Measurements from ENCODE around the gene FGD6. TPM values are rescaled to one million over a fixed set of nuclear protein-coding genes. Genes with fewer than 3 reads are reported as not detected.

Gene FGD6
- total and polyA plus RNA-seq, 8 donors, result 13.8 to 36.0 (median 16.0) TPM

DNA sequence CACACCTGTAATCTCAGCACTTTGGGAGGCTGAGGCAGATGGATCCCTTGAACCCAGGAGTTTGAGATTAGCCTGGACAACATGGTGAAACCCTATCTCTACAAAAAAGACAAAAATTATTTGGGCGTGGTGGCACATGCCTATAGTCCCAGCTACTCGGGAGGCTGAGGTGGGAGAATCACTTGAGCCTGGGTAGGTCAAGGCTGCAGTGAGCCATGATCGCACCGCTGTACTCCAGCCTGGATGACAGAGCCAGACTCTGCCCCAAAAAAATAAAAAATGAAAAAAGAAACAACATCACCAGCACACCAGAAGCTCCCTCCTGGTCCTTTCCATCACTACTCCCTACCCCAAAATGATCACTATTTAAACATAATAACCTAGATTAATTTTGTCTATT, 2.9 kb upstream of the FGD6 start:
- intact Hi-C loops (cut with DNase I), result no loop called here
- ATAC-seq (no peak), DNase-seq (no peak)
- TF ChIP-seq, protein P1, sequence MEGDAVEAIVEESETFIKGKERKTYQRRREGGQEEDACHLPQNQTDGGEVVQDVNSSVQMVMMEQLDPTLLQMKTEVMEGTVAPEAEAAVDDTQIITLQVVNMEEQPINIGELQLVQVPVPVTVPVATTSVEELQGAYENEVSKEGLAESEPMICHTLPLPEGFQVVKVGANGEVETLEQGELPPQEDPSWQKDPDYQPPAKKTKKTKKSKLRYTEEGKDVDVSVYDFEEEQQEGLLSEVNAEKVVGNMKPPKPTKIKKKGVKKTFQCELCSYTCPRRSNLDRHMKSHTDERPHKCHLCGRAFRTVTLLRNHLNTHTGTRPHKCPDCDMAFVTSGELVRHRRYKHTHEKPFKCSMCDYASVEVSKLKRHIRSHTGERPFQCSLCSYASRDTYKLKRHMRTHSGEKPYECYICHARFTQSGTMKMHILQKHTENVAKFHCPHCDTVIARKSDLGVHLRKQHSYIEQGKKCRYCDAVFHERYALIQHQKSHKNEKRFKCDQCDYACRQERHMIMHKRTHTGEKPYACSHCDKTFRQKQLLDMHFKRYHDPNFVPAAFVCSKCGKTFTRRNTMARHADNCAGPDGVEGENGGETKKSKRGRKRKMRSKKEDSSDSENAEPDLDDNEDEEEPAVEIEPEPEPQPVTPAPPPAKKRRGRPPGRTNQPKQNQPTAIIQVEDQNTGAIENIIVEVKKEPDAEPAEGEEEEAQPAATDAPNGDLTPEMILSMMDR (IDR thresholded peaks at IDR 0.05), result no peak
- Histone ChIP-seq H3K4me3 (no peak overlapping the region), H3K36me3 (peaks cover 0 to 4% of the 10 kb centered on the region in 2 donors), H3K9me3 (no peaks in the 10 kb centered on the region), H3K27me3 (no peaks in the 10 kb centered on the region), H3K4me1 (peaks cover 4 to 32% of the 10 kb centered on the region in 2 donors), H3K27ac (no peak overlapping the region)

DNA sequence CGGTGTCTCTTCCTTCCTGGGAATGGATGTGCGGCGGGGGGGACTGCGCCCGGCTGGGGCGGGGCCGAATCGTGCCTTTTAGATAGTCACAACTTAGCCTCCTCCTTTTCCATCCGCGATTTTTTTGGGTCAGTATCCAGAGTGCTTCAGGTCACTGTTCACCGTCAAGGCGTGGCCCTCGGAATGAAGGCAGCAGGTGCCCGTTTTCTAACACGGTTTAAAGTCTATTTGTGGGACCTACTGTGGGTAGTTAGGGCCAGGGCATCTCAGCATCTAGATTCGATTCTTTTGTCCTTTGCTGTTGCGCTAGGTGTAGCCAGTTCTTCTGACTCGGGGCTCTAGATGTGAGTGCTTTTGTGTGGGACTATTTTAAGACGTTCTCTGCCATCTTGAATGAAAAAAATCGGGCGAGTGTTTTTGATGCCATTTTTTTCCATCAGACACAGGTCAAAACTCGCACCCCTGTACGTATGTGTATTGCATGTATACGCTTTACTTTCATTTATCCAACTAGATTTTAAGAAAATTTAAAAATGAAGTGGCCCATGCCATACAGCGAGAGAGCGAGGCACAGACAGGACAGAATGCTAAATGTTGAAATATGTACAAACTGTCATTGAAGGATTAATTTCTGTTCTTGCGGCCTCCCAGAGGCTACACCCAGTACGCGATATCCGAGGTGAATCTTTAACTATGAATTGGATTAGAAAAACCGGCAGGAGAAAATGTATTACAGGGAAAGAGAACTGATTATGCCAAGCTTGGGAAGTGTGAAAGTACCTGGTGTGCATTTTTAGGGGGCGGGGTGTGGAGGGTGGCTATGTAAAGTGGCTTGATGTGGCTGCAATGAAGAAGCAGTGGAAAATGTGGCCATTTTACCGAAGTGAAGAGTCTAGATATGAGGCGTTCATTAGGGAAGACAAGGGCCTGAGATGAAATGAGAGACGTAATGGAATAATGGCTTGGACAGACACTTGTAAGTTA, 1.2 kb upstream of the FGD6 start:
- peaks cover 4 to 33% of the 10 kb centered on the region in 2 donors for H3K4me1 ChIP-seq
- no peaks in the 10 kb centered on the region for H3K27me3 ChIP-seq
- peak; percentile 69 for ATAC-seq
- peak overlapping the region; percentile 95 to 97 for H3K27ac ChIP-seq
- H3K9me3 ChIP-seq, result no peaks in the 10 kb centered on the region
- H3K36me3 ChIP-seq, result no peaks in the 10 kb centered on the region
- intact Hi-C loops (cut with DNase I), result loop anchor here in 1 of 2 donors (10.0 kb wide), 1 partner anchor 84 kb away; no protein-coding TSS in a partner anchor
- TF ChIP-seq, protein P1 (IDR thresholded peaks at IDR 0.05), result no peak
- DNase-seq, result peak in 1 of 4 donors; percentile 66
- peak overlapping the region; percentile 74 to 82 for H3K4me3 ChIP-seq

DNA sequence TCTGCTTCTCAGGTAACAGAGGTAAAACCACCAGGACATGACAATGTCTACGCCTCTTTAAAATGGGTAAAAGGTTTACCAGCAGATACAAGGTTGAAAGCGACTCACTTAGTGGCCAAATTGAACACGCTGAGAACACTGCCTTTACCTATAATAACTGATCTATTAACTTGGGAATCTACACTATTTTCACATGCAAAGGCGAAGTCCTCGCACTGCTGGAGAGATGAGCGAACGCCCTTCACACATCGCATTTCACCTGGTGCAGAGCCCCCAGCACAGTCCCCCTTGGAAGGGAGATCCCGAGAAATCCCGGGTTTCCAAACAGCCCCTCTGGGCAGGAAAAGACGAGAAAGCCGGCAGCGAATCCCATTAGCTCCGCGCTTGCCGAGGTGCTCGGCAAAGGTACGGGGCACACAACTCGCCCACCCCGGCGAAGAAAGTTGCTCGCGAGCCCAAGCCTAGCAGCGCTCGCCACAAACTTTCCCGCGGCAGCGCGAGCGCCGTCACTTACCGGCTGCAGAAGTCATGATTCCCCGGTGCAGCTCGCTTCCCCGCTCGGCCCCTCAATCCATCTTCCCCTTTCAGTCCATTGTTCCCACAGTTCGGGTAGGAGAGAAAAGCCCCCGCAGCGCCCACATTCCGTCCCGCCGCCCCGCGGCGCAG, 423 bp downstream of the FGD6 start:
- Histone ChIP-seq H3K27ac (peak overlapping the region; percentile 93 to 95), H3K4me3 (peak overlapping the region; percentile 58 to 82), H3K27me3 (no peaks in the 10 kb centered on the region), H3K9me3 (no peaks in the 10 kb centered on the region), H3K36me3 (no peaks in the 10 kb centered on the region), H3K4me1 (peaks cover 4 to 41% of the 10 kb centered on the region in 2 donors)
- TF ChIP-seq, protein P1 (IDR thresholded peaks at IDR 0.05), result no peak
- ATAC-seq (peak; percentile 7), DNase-seq (no peak)
- intact Hi-C loops (cut with DNase I), result loop anchor here in 1 of 2 donors (10.0 kb wide), 1 partner anchor 82 kb away; no protein-coding TSS in a partner anchor

DNA sequence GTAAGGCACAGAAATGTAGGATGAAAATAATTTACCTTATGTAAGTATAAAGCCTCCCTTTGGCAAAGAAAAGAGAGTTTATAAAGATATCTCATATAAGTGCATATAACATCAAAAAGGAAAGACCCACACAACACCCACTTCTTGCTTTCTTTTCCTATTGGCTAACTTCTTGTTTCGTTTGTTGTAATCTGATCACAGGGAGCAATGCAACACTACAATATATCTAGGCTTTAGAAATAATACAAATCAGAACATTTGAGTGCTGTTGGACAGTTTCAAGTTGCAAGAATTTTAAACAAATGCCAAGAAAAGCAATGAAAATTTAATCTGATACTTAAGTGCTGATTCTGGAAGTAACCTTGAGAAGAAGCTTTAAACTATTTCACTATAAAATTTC, 1.3 kb downstream of the FGD6 start:
- DNase-seq (peak in 1 of 4 donors; percentile 64), ATAC-seq (no peak)
- Histone ChIP-seq H3K9me3 (no peaks in the 10 kb centered on the region), H3K27ac (peak overlapping the region; percentile 93 to 95), H3K36me3 (no peaks in the 10 kb centered on the region), H3K4me1 (peaks cover 4 to 41% of the 10 kb centered on the region in 2 donors), H3K4me3 (peak overlapping the region; percentile 58 to 82), H3K27me3 (no peaks in the 10 kb centered on the region)
- intact Hi-C loops (cut with DNase I), result loop anchor here in 1 of 2 donors (10.0 kb wide), 1 partner anchor 81 kb away; no protein-coding TSS in a partner anchor
- TF ChIP-seq, protein P1 (IDR thresholded peaks at IDR 0.05), result no peak

Data from left lung (tissue), 10 donors.